H1 (cell line): ENCODE results near the gene RFX6. TPM values are rescaled to one million over a fixed set of nuclear protein-coding genes. Genes with fewer than 3 reads are reported as not detected.

ENCODE experiments used
- CTCF ChIA-PET: fragments of 300-600 bp; sonication (Branson Sonifier 250); formaldehyde crosslinking; loops from one replicate; lab custom pipeline; 2021; ENCODE audit not compliant: partially characterized antibody; lab: Charles Lee
- POLR2A ChIA-PET: fragments of 300-600 bp; sonication (Branson Sonifier 250); formaldehyde crosslinking; loops from one replicate; lab custom pipeline; 2021; ENCODE audit warnings: inconsistent platforms; ENCODE audit not compliant: partially characterized antibody; lab: Charles Lee
- DNase-seq, 2 experiments: peaks; one replicate each; pipeline versions ENCODE4 v3.0.0 to v3.0.0-alpha.2; 2010 to 2022; ENCODE audit warnings: low spot score in 2 of 2, low read depth in 1 of 2, mixed read lengths in 1 of 2
- FAIRE-seq: peaks from 2 replicates; lab custom pipeline; 2011; peaks lifted over from hg19 to GRCh38; lab: Jason Lieb, UNC
- H2AFZ ChIP-seq: 2 replicates; pipeline ENCODE4 v1.8.1; 2012; ENCODE audit warnings: low read length, inconsistent platforms
- H2AK5ac ChIP-seq: 2 replicates; pipeline ENCODE4 v1.6.1; 2013; ENCODE audit warnings: low read depth, low read length
- H2BK120ac ChIP-seq: replicated peaks from 2 replicates; pipeline ENCODE3; 2013; ENCODE audit warnings: low read depth, low read length, inconsistent platforms
- H2BK12ac ChIP-seq: 2 replicates; pipeline ENCODE4 v1.6.1; 2013; ENCODE audit warnings: low read depth, low read length
- H2BK15ac ChIP-seq: 2 replicates; pipeline ENCODE4 v1.6.1; 2013; ENCODE audit warnings: low read length
- H2BK20ac ChIP-seq: 2 replicates; pipeline ENCODE4 v1.6.1; 2013; ENCODE audit warnings: low read length
- H2BK5ac ChIP-seq: 2 replicates; pipeline ENCODE4 v1.6.1; 2013; ENCODE audit warnings: low read depth, low read length
- H3K14ac ChIP-seq: 2 replicates; pipeline ENCODE4 v1.6.1; 2013; ENCODE audit warnings: inconsistent platforms; ENCODE audit not compliant: insufficient read length
- H3K18ac ChIP-seq: 2 replicates; pipeline ENCODE4 v1.6.1; 2013; ENCODE audit warnings: low read length; ENCODE audit errors: extremely low read depth
- H3K23ac ChIP-seq: 2 replicates; pipeline ENCODE4 v1.6.1; 2013; ENCODE audit warnings: inconsistent platforms; ENCODE audit not compliant: insufficient read length
- H3K23me2 ChIP-seq: 2 replicates; pipeline ENCODE4 v1.6.1; 2013; ENCODE audit warnings: low read depth, low read length
- H3K27ac ChIP-seq: 2 replicates; pipeline ENCODE4 v1.6.1; 2011; ENCODE audit warnings: low read depth, low read length, inconsistent platforms
- H3K27me3 ChIP-seq, 4 experiments: replicated peaks in 1 of 4; 1 replicate in 1 of 4; 2 replicates in 3 of 4; pipeline versions ENCODE4 v1.6.1 to v1.8.1; 2011 to 2013; ENCODE audit warnings: low read length in 3 of 4, mild to moderate bottlenecking in 3 of 4, inconsistent platforms in 2 of 4, mixed read lengths in 2 of 4, moderate library complexity in 1 of 4; ENCODE audit not compliant: control insufficient read depth in 3 of 4, insufficient read depth in 3 of 4; ENCODE audit errors: extremely low read depth in 1 of 4
- H3K36me3 ChIP-seq, 4 experiments: 2 replicates each; pipeline versions ENCODE4 v1.6.1 to v1.8.1; 2011 to 2013; ENCODE audit warnings: mild to moderate bottlenecking in 4 of 4, low read length in 3 of 4, moderate library complexity in 2 of 4, control low read depth in 1 of 4, inconsistent platforms in 1 of 4; ENCODE audit not compliant: insufficient read depth in 4 of 4, control insufficient read depth in 2 of 4
- H3K4ac ChIP-seq: replicated peaks from 2 replicates; pipeline ENCODE3; 2013; ENCODE audit warnings: low read length, low read depth, mixed read lengths, inconsistent platforms; ENCODE audit not compliant: insufficient read length
- H3K4me1 ChIP-seq, 4 experiments: replicated peaks in 1 of 4; 1 replicate in 1 of 4; 2 replicates in 3 of 4; pipeline versions ENCODE4 v1.6.1 to v1.8.1; 2011 to 2013; ENCODE audit warnings: low read length in 3 of 4, inconsistent platforms in 2 of 4, mixed read lengths in 1 of 4; ENCODE audit not compliant: insufficient read depth in 4 of 4, control insufficient read depth in 3 of 4
- H3K4me2 ChIP-seq, 2 experiments: 2 replicates each; pipeline versions ENCODE4 v1.6.1 to v1.8.1; 2011 to 2013; ENCODE audit warnings: low read depth in 2 of 2, low read length in 2 of 2, control low read depth in 1 of 2, inconsistent platforms in 1 of 2, mild to moderate bottlenecking in 1 of 2; ENCODE audit not compliant: insufficient read depth in 1 of 2
- H3K4me3 ChIP-seq, 4 experiments: fragments of 200-600, 300-600 bp in 1 of 4; sonication (generic), shearing (Covaris generic), sonication (Bioruptor Twin) in 1 of 4; 2 replicates each; pipeline versions ENCODE4 v1.5.1 to v1.8.1; 2011 to 2016; ENCODE audit warnings: low read length in 4 of 4, low read depth in 3 of 4, control low read depth in 2 of 4, inconsistent platforms in 2 of 4, mild to moderate bottlenecking in 2 of 4, mixed read lengths in 1 of 4, moderate library complexity in 1 of 4; ENCODE audit not compliant: insufficient read depth in 2 of 4; ENCODE audit errors: extremely low read depth in 1 of 4
- H3K56ac ChIP-seq: replicated peaks from 2 replicates; pipeline ENCODE3; 2013; ENCODE audit warnings: low read depth, mild to moderate bottlenecking, mixed read lengths, low read length, inconsistent platforms; ENCODE audit not compliant: insufficient read length
- H3K79me1 ChIP-seq: 2 replicates; pipeline ENCODE4 v1.6.1; 2013; ENCODE audit warnings: low read depth, low read length, control low read depth
- H3K79me2 ChIP-seq, 2 experiments: 2 replicates each; pipeline versions ENCODE4 v1.6.1 to v1.8.1; 2012 to 2013; ENCODE audit warnings: low read length in 2 of 2, mild to moderate bottlenecking in 2 of 2, inconsistent platforms in 1 of 2; ENCODE audit not compliant: insufficient read depth in 2 of 2, control insufficient read depth in 1 of 2
- H3K9ac ChIP-seq, 4 experiments: replicated peaks in 1 of 4; 1 replicate in 1 of 4; 2 replicates in 3 of 4; pipeline versions ENCODE4 v1.6.1 to v1.8.1; 2011 to 2013; ENCODE audit warnings: low read depth in 3 of 4, low read length in 3 of 4, control low read depth in 2 of 4, mild to moderate bottlenecking in 2 of 4, moderate library complexity in 2 of 4, inconsistent platforms in 1 of 4; ENCODE audit errors: extremely low read depth in 1 of 4
- H3K9me3 ChIP-seq, 2 experiments: 2 replicates each; pipeline versions ENCODE4 v1.6.1 to v1.8.1; 2012 to 2013; ENCODE audit warnings: mild to moderate bottlenecking in 2 of 2, moderate library complexity in 2 of 2, control low read depth in 1 of 2, inconsistent platforms in 1 of 2, low read depth in 1 of 2, low read length in 1 of 2, mixed read lengths in 1 of 2; ENCODE audit not compliant: insufficient read depth in 2 of 2
- H4K20me1 ChIP-seq, 2 experiments: replicated peaks in 1 of 2; 2 replicates each; pipeline versions ENCODE3 to v1.8.1; 2011 to 2013; ENCODE audit warnings: inconsistent platforms in 2 of 2, low read length in 2 of 2, mild to moderate bottlenecking in 1 of 2; ENCODE audit not compliant: insufficient read depth in 2 of 2, control insufficient read depth in 1 of 2
- H4K5ac ChIP-seq: 2 replicates; pipeline ENCODE4 v1.6.1; 2013; ENCODE audit warnings: low read length, low read depth, mixed read lengths, inconsistent platforms; ENCODE audit not compliant: insufficient read length
- H4K8ac ChIP-seq: 2 replicates; pipeline ENCODE4 v1.8.0; 2013; ENCODE audit warnings: mild to moderate bottlenecking, moderate library complexity, low read length, inconsistent platforms; ENCODE audit not compliant: insufficient read depth; ENCODE audit errors: extremely low read depth
- H4K91ac ChIP-seq: replicated peaks from 2 replicates; pipeline ENCODE3; 2013; ENCODE audit warnings: low read length, mixed read lengths, inconsistent platforms; ENCODE audit not compliant: insufficient read length
- CTBP2 ChIP-seq: IDR thresholded peaks from 2 replicates; pipeline ENCODE4 v1.7.0; 2011; ENCODE audit warnings: borderline replicate concordance, mild to moderate bottlenecking, moderate library complexity, mixed read lengths, low read length; ENCODE audit not compliant: insufficient read depth, insufficient read length
- GABPA ChIP-seq: IDR thresholded peaks from 2 replicates; pipeline ENCODE4 v1.6.1; 2011; ENCODE audit warnings: mild to moderate bottlenecking, low read length, moderate library complexity, borderline replicate concordance; ENCODE audit not compliant: insufficient read depth
- GTF2F1 ChIP-seq: IDR thresholded peaks from 2 replicates; pipeline ENCODE4 v1.6.1; 2012; ENCODE audit warnings: low read depth, low read length, improper control_type of control experiment, borderline replicate concordance
- JUN ChIP-seq: IDR thresholded peaks from 2 replicates; pipeline ENCODE4 v1.6.1; 2011; ENCODE audit warnings: low read depth, mild to moderate bottlenecking, improper control_type of control experiment, low read length
- WGBS, 2 experiments: shearing (Covaris generic) in 1 of 2; methylation state at CpG; one replicate each; pipeline versions ENCODE4 v1.1.6 to v1.1.7; 2013 to 2015; ENCODE audit warnings: low lambda C conversion rate in 2 of 2, mixed read lengths in 2 of 2, inconsistent platforms in 1 of 2, low coverage in 1 of 2, missing lambda C conversion rate in 1 of 2; ENCODE audit not compliant: insufficient replicate concordance in 2 of 2, insufficient coverage in 1 of 2, insufficient read length in 1 of 2; ENCODE audit errors: extremely low coverage in 1 of 2, missing lambda C conversion rate in 1 of 2; 5-methylcytosine and 5-hydroxymethylcytosine counted together
- polyA plus RNA-seq, 7 experiments: library from polyadenylated mRNA; depleted of rRNA in 3 of 7; stranded (reverse) in 5 of 7; unstranded in 2 of 7; fragments of >200 nt in 5 of 7; fragments of 200-250 nt in 2 of 7; gene quantifications; 1 replicate in 5 of 7; 2 replicates in 1 of 7; 4 replicates in 1 of 7; pipeline versions ENCODE4 v1.2.1 to v1.2.3, GENCODE V29; 2011 to 2013; ENCODE audit warnings: missing spikeins in 2 of 7, mixed read lengths in 2 of 7
- total RNA-seq: library from RNA; stranded (reverse); fragmentation: NEBNext Ultra II Directional; extraction: Animal tissue kit (Norgen Biotek cat#: 25700); gene quantifications from 2 replicates; pipeline ENCODE4 v1.2.1, GENCODE V29; 2021

Gene RFX6
- total and polyA plus RNA-seq, 2 of the 8 experiments (the other 6 are each of a cell fraction or from before 2014, with no cell fraction given), result not detected

DNA sequence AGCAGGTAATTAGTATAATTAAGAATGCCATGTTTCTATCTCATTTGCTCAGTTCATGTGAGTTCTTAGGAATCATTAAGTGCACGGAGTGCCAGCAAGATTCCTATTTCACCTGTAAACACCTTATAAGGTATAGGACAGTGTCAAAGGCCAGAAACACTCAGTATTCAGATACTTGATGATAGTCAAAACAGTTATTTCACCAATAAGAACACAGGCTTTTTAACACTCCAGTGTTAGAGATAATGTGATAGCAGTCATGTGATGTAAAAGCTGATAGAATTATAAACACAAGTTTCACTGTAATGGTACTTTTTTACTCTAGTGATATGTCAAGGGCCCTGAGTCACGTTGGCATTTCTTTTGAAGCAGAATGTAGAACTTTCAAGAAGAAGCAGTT lies 48.1 kb upstream of the RFX6 start, which contains the start of gene GPRC6A:
TSS of gene GPRC6A (minus strand) at position 101 of the 400 bp plus-strand sequence. CDS start at position 31, 70 bp downstream.
- Histone ChIP-seq H3K27ac (no peak within 1 kb of the TSS), H4K5ac (no peak within 1 kb of the TSS), H3K9me3 (no peaks in the 10 kb centered on the region), H3K27me3 (no peaks in the 10 kb centered on the region), H3K4me1 (peaks cover 0 to 4% (median 1%) of the 10 kb centered on the region in 4 experiments; a peak in 1 of 7 replicates), H2BK20ac (0 out of 2 replicates have a peak within 1 kb of the TSS, but pooled peaks have one; percentile 9), H4K91ac (no peak within 1 kb of the TSS), H2BK5ac (no peak within 1 kb of the TSS), H3K36me3 (no peaks in the 10 kb centered on the region), H4K20me1 (no peaks in the 10 kb centered on the region), H3K23ac (no peak within 1 kb of the TSS), H3K4me3 (peak within 1 kb of the TSS in 1 of 4 experiments; percentile 17; a peak in 1 of 8 replicates), H3K9ac (no peak within 1 kb of the TSS), H3K14ac (no peak within 1 kb of the TSS), H3K4ac (no peak within 1 kb of the TSS), H2BK120ac (no peak within 1 kb of the TSS), H2AFZ (no peak within 1 kb of the TSS; the same call in 1 of the 2 replicates), H3K18ac (no peak within 1 kb of the TSS), H3K4me2 (peak within 1 kb of the TSS; percentile 40 to 46; a peak in 3 of 4 replicates), H3K79me2 (no peaks in the 10 kb centered on the region), H3K79me1 (no peaks in the 10 kb centered on the region), H4K8ac (no peak within 1 kb of the TSS), H2AK5ac (no peak within 1 kb of the TSS), H2BK15ac (no peak within 1 kb of the TSS), H2BK12ac (no peak within 1 kb of the TSS), H3K56ac (no peak within 1 kb of the TSS), H3K23me2 (no peaks in the 10 kb centered on the region; the same call in 1 of the 2 replicates)
- POLR2A ChIA-PET, result no interaction called here
- 78% methylated on average over 2 of the region's 2 CpGs; no CpG with 5 or more reads in 1 of the 2 experiments for WGBS, 2 experiments
- TF ChIP-seq CTBP2 (no peak), GTF2F1 (no peak), GABPA (no peak), JUN (no peak)
- no peak for DNase-seq
- CTCF ChIA-PET, result interaction anchor here (0.7 kb wide), 1 partner anchor 136 kb away, joined by 3 read pairs; no protein-coding TSS in a partner anchor
- FAIRE-seq, result no peak
